ENCODE data around the gene MRGPRG.

The MRGPRG gene

DNA sequence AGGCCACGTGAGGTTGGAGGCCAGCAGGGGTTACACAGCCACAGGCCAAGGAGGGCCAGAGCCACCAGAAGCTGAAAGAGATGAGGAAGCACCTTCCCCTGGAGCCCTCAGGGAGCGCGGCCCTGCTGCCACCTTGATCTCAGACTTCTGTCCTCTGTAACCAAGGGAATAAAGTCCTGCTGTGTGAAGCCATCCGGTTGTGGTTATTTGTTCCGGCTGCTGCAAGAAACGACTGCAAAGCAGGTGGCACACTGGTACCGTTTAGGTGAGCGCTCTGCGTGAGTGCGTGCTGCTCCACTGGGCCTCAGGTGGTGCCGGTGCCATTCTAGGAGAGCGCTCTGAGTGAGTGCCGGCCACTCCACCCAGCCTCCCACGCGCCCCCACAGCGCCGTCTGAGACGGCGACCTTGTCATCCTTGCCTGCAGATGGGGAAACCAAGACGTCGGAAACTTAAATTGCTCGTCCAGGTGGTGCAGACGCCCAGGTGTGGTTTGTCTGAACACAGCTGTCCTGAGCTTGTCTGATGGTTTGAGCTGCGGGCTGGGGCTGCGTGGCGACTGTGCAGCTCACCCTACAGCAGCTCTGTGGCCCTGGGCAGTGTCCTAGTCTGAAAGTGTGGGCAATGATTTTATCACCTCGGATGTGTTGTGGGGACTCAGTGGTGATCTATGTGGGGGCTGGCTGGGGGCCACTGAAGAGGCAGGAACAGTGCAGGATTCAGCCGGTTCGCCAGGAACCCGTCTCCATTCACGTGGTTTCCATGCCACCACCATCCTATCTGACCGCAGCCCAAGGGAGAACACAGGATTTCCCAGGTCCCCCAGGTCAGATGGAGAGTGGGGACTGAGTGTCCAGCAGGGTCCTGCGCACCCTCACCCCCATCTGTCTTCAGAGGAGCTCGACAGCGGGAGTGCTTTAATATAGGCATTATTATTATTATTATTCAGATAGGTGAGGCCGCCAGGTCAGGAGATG is 4.6 kb upstream of the MRGPRG start:
- Histone ChIP-seq H3K27ac (no peak overlapping the region), H3K4me1 (ENCODE audit: low read depth, poor library complexity, severe bottlenecking) (no peaks in the 10 kb centered on the region), H4K20me1 (ENCODE audit: insufficient read depth) (no peaks in the 10 kb centered on the region), H3K27me3 (ENCODE audit: insufficient read depth, low read depth) (peaks cover 80% of the 10 kb centered on the region), H3K4me3 (IDR thresholded peaks at IDR 0.05; ENCODE audit: insufficient read depth, low read depth, low read length) (no peak overlapping the region), H3K79me2 (ENCODE audit: insufficient read depth, low read depth) (no peaks in the 10 kb centered on the region), H3K4me2 (no peak overlapping the region), H3K36me3 (ENCODE audit: insufficient read depth) (no peaks in the 10 kb centered on the region), H2AFZ (ENCODE audit: low read depth) (no peak overlapping the region), H3K9ac (no peak overlapping the region)
- no peak for TF ChIP-seq CTCF (conservative IDR thresholded peaks at IDR 0.05; ENCODE audit: low read depth, low read length)

DNA sequence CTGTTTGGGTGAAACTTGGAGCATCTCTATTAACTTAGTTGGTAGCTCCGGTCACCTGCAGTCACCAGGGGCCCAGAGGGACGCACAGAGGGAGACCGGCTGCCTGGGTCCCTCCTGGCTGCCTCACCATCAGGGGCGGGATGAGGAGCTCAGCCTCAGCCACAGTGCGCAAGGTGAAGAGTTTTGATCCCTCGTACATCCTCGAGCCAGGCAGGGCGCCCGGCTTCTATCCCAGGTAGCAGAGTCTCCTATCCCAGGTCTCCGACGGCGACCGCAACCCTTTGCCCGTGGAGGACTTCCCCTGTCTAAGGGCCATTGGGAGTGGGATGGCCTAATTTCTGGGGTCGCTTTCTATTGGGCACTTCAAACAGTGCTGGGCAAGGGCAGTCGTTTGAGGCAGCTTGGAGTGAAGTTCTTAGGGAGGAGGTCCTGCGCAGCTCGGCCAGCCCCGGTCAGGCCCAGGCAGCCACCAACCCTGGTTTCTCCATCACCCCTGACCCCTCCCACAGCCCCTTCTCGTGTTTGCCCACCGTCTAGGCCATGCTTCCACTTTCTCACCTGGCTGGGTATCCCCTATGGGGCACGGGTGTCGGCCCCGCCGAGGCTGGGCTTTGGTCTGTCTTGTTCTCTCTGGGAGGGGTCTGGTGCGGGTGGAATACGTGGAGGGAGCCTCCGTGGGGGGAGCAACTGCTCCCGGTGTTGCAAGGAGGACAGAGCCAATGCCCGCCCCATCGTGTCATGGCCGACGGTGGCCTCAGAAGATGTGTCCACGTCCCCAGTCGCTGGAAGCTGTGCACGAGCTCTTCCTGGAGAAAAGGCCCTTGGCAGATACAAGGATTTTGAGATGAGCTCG is 3.6 kb upstream of the MRGPRG start:
- no peak overlapping the region for H3K9ac ChIP-seq
- H4K20me1 ChIP-seq (ENCODE audit: insufficient read depth), result no peaks in the 10 kb centered on the region
- no peak overlapping the region for H2AFZ ChIP-seq (ENCODE audit: low read depth)
- H3K4me2 ChIP-seq, result no peak overlapping the region
- no peaks in the 10 kb centered on the region for H3K4me1 ChIP-seq (ENCODE audit: low read depth, poor library complexity, severe bottlenecking)
- TF ChIP-seq CTCF (conservative IDR thresholded peaks at IDR 0.05; ENCODE audit: low read depth, low read length), result no peak
- no peak overlapping the region for H3K27ac ChIP-seq
- H3K27me3 ChIP-seq (ENCODE audit: insufficient read depth, low read depth), result peaks cover 77% of the 10 kb centered on the region
- no peaks in the 10 kb centered on the region for H3K36me3 ChIP-seq (ENCODE audit: insufficient read depth)
- no peaks in the 10 kb centered on the region for H3K79me2 ChIP-seq (ENCODE audit: insufficient read depth, low read depth)
- no peak overlapping the region for H3K4me3 ChIP-seq (IDR thresholded peaks at IDR 0.05; ENCODE audit: insufficient read depth, low read depth, low read length)

GRCh38 chr11:3221408-3222002 is 2.9 kb upstream of the MRGPRG start:
- Histone ChIP-seq H3K4me1 (ENCODE audit: low read depth, poor library complexity, severe bottlenecking) (no peaks in the 10 kb centered on the region), H3K27me3 (ENCODE audit: insufficient read depth, low read depth) (peaks cover 74% of the 10 kb centered on the region), H3K79me2 (ENCODE audit: insufficient read depth, low read depth) (no peaks in the 10 kb centered on the region), H3K4me3 (IDR thresholded peaks at IDR 0.05; ENCODE audit: insufficient read depth, low read depth, low read length) (no peak overlapping the region), H3K36me3 (ENCODE audit: insufficient read depth) (no peaks in the 10 kb centered on the region), H3K27ac (no peak overlapping the region), H3K9ac (no peak overlapping the region), H3K4me2 (no peak overlapping the region), H4K20me1 (ENCODE audit: insufficient read depth) (no peaks in the 10 kb centered on the region), H2AFZ (ENCODE audit: low read depth) (no peak overlapping the region)
- no peak for TF ChIP-seq CTCF (conservative IDR thresholded peaks at IDR 0.05; ENCODE audit: low read depth, low read length)

DNA sequence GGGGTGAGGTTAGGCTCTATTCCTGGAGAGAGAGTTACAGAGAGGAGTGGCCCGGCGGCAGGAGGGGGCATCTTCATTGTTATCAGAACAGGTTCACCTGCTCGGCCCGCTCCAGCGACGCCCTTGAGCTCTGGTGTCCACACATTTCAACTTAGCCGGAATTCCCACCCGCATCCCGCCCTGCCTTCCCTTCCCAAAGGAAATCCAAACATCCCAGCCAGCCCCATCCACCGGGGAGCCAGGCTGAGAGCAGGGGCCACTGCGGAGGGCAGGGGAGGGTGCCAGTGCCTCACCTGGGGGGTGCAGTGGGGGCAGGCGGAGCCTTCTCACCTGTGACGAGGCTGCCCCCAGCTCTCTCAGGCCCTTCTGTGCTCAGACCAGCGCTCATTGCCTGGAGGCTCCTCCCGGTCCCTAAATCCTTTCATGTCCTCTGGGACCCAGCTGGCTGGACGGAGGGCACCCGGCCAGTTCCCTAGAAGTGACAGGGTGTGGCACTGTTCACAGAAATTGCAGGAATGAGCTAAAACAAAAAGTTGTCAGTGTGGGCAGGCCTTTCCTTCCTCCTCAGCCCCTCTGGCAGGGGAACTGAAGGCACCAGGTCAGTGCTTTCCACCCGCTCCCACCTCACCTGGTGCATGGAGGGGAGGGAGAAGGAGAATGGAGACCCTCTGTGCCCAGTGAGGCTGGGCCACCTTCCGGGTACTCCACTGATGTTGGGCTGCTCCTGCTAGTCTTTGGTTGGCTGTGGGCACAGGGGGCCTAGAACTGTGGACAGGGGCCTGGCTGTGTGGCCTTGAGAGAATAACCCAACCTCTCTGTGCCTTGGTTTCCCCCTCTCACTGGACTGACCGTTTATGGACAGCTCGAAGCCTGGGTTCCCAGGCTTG is 2.2 kb upstream of the MRGPRG start:
- H3K27me3 ChIP-seq (ENCODE audit: insufficient read depth, low read depth), result peaks cover 73% of the 10 kb centered on the region
- no peak overlapping the region for H3K4me2 ChIP-seq
- H3K4me3 ChIP-seq (IDR thresholded peaks at IDR 0.05; ENCODE audit: insufficient read depth, low read depth, low read length), result no peak overlapping the region
- no peaks in the 10 kb centered on the region for H4K20me1 ChIP-seq (ENCODE audit: insufficient read depth)
- H3K79me2 ChIP-seq (ENCODE audit: insufficient read depth, low read depth), result no peaks in the 10 kb centered on the region
- H3K27ac ChIP-seq, result no peak overlapping the region
- H3K9ac ChIP-seq, result no peak overlapping the region
- no peak overlapping the region for H2AFZ ChIP-seq (ENCODE audit: low read depth)
- no peak for TF ChIP-seq CTCF (conservative IDR thresholded peaks at IDR 0.05; ENCODE audit: low read depth, low read length)
- H3K4me1 ChIP-seq (ENCODE audit: low read depth, poor library complexity, severe bottlenecking), result no peaks in the 10 kb centered on the region
- H3K36me3 ChIP-seq (ENCODE audit: insufficient read depth), result no peaks in the 10 kb centered on the region

All from KMS-11 (cell line).